Activated CD4-positive, alpha-beta T cell treated with anti-CD3 and anti-CD28 coated beads, Interleukin-2, amount 50 U/mL, for 48 hours (primary cell): ENCODE results near the gene ITPRID1.
"Not testable (repeated sequence)": the region's sequence is repeated elsewhere in the genome, so short reads cannot be mapped to it uniquely, and the experiment has no call there.

Experiments
- DNase-seq, 2 experiments: peaks; one replicate each; pipeline ENCODE4 v3.0.0-alpha.2; 2020

The ITPRID1 gene

DNA sequence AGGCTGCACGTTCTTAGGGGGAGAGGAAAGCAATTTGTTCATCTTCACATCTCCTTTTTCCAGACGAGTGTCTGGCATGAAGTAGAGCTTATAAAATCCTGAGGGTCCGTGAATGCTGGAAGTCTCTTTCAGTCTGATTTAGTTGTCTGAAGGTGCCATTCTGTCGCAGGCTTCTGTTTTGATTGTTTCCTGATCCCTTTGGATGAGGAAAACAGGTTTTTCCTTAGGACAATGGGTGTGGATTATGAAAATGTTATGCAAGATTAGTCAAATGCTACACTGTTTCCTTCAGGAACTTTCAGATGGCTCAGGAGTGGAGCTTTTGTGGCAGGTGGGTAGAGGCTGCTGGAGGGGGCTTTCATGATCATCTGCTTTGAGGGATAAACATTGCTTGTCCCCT lies at the start of gene ITPRID1:
TSS of gene ITPRID1 (plus strand) at position 301 of the 400 bp plus-strand sequence. CDS start 38,935 bp downstream, outside the sequence.
- DNase-seq = no peak

DNA sequence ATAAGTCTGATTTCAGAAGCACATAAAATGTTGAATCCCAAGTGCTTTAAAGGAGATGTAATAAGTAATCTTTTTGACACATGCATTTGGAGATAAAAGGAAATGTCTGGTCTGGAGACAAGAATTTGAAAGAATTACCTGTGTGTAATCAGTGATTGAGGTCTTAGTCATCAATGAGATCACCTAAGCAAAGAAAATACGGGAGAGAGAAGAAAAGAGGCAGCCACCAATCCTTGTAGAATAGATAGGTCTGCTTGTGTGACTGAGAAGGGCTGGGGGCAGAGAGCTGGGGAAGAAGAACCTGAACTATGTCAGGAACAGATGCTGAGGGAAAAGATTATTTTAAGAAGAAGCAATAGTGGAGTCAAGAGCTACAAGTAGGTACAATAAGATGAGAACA lies 49.3 kb upstream of the ITPRID1 start:
- DNase-seq = no peak

DNA sequence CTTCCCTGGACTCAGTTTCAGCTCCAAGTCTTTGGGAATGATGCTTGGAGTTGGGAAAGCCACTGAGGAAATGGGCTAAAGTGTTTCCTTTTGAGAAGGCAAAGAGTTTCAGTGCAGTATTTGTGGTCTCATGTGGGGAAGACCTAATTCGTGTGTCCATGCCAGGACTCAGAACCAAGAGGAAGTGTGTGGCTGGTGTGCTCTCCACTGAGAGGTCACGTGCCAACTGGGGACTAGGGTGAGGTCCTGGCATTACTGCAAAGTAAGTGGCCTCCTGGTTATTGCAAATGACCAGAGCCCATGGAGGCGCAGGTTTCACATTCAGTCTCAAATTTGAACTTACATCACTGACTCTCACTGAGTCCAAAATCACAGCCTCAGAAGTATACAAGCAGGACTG lies 48.6 kb upstream of the ITPRID1 start:
- DNase-seq = no peak

DNA sequence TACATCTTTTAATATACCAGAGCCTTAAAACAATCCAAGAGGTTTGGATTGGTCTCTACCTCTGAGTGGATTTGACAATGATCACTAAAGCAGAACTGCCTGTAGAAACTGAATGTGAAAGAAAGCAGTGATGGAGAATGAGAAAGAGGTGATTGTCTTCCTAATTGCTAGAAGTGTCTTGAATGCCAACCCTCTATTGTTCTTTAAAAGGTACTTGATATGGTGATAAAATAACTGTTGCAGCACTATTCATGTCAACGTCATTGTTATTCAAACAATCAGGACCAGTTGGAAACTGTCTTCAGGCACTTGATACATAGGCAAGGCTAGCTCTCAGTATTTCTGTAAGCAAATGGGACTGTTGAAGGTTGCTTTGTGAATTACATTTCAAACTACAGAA lies 47.9 kb upstream of the ITPRID1 start:
- no peak for DNase-seq

DNA sequence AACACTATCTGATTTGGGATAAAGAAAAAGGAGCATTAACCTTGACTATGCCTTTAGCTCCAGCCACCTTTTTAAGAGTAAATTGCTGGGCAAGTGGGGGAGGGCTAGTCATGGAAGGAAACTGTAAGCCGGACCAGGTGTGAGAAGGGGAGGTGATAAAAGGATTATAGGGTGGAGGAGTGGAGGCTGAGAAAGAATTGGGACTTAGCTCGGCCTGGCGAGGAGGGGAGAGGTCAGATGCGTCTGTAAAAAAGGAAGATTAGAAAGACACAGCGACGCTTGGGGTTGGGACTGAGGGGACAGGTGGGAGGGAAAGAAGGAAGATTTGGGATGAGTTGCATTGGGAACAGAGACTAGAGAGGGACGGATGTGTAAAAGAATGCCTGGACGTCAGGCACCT lies 43.0 kb upstream of the ITPRID1 start:
- DNase-seq = not testable (repeated sequence)

DNA sequence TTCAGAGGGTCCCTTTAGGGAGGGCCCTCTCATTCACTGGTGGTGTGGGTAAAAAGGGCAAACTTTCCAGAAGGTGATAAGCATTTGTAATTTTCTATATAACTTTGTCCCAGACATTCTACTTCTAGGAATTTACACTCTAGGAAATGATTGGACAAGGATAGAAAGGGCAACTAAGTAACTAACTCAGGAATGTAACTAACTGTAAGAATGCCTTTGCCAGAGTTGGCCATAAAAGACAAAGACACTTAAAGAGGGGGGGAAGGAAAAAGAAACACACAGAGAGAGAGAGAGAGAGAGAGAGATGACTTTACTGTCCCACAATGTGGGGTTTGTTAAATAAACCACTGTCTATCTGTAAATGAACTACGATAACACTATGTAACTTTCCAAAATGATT lies 38.5 kb upstream of the ITPRID1 start:
- DNase-seq = no peak

DNA sequence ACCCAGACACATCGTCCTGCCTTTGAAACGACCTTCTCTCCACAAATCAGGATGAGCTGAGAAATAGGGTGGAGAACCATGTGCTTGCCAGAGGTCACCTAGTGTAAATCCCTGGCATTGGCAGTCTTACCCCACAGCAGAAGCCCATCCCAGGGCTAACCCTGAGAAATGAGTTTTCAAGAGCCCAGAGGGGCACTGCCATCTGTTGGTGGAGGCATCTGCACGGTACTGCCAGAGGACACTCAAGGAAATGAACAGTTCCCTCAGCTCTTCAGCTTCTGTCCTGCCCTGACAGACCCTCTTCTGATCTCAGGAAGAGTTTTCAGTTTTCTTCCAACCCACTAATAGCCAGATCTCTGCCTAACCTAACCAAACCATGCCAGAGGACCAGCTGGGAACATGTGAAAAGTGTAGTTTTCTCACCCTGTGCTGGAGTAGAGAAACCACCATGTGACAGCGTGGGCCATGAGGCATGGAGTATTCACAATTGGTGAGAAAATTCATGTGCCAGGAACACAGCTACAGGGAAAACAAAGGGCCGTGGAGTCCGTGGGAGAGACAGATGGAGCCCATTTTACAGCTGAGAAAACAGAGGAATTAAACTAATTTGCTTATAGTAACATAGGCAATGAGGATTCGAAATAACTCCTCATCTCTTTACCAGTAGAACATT lies 37.7 kb upstream of the ITPRID1 start:
- DNase-seq = no peak

DNA sequence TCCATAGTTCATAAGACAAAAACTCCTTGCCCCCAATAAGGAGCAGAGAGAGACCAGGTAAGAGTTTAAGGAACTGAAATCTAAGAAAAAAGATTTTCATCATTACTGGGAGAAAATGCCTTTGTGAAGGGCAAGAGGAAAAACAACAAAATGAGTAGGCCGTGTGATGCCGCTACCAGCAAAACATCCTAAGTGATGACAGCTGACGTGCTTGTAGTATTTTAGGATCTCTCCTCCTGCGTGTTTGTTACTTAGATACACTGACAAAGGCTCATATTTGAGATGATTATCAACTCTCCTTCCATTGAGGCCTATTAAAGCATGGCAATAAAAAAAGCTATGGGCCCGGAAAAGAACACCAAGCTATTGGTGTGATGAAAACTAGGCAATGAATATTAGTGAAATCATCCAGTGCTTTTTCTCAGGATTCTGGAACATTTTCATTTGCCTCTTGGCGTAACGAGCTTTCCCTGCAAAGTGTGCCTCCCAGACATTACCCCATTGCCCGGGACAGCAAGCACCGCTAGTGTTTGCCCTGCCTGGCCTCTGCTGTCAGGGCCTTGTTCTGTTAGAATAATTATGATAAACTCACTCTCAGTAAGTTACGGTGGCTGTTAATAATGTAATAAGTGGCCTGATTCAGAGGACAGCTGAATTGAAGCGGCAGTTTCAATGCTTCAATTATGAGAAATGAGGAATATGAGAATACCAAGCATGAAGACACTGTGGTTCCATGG lies 36.8 kb upstream of the ITPRID1 start:
- DNase-seq = no peak

DNA sequence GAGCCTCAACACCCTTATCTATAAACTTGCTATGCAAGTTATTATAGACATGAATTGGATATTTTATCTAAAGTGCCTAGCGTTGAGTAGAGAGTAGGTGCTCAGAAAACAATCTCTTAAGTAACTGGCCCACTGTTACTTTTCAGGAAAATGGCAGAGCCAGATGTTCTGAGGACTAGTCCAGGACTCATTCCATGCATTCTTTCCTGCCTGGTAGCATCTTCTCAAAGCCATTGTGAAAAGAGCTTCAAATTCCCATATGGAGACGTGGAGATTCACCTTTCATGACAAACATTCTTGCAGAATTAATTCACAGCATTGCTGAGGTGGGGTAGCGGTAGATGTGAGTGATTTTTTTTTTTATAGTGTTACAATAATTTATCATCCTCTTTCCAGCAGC lies 35.9 kb upstream of the ITPRID1 start:
- no peak for DNase-seq

DNA sequence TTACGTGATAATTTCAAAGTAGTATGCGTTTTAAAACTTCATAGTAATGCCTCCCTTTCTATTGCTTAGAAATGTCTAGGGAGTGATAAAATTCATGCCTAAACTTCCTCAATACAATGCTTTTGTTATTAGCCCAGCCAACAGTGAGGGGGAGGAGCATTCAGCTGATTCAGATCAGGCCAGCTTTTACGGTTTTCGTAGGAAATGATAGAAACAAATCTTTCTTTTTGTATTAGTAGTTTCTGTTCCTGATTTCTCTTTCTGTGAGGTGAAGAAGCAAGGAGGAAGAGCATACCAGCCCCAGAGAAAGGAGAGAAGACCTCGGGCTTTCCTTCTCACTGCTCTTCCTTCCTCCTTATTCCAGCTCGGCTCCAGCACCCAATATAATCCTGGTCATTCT lies 35.2 kb upstream of the ITPRID1 start:
- no peak for DNase-seq

DNA sequence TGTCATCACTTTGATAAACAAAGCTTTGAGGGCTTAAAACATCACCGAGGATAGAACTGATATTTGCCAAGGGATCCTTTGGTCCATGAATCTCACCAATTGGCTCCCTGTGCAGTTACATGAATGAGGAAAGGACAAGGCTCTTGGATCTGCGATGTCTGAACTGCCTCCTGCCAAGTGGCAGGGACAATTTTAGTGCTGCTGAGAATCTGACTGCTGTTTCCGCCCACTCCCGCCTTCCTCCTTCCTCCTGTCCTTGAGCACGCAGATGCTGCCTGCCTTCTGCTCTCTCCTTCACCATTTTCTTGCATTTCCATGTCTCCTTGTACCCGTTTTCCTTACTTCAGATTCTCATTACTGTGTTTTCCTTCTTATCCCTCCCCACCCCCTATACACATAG lies 26.8 kb upstream of the ITPRID1 start:
- DNase-seq = no peak

DNA sequence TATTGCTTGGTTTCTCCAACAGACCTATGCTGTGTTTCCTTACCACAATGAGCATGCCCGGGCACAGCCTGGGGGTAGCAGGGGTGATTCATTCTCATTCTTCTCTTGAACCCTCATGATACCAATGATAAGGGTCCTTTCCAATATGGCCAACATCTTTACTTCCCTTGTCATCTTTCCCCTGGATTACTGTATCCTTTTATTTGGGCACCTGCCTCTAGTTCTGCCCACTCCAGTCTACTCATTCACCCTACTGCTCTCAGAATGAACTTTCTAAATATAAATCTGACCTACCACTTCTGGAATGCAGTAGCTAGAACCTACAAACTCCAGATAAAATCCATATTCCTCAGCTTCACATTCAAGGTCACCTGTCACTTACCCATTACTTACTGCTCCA lies 26.4 kb upstream of the ITPRID1 start:
- no peak for DNase-seq

DNA sequence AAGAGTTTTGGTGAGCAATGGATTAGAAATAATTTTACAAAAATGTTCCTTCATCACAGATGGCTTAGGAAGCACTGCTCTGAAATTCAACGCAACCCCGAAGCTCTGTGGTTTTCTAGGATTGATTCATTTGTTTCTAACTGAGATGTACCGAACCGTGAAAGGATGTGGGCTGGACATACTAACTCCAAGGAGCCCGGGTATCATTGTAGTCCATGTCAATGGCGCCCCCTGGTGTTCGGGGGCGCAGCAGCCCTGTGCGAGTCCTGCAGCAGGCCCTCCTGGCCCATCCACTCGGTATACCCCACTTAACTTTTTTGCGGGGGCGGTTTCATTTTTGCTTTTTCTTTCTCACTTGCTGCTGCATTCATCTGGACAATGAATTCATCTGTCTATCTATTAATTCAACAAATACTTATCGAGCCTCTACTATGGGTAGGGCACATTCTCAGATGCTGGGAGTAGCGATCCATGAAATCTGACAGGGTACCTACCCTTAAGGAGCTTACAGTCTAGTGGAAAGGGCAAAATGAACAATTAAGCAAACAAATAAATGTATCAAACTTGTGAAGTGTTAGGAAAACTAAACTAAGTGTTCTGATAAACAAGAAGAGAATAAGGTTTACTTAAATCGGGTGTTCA lies 25.2 kb upstream of the ITPRID1 start:
- peak; percentile 52 to 59 for DNase-seq

DNA sequence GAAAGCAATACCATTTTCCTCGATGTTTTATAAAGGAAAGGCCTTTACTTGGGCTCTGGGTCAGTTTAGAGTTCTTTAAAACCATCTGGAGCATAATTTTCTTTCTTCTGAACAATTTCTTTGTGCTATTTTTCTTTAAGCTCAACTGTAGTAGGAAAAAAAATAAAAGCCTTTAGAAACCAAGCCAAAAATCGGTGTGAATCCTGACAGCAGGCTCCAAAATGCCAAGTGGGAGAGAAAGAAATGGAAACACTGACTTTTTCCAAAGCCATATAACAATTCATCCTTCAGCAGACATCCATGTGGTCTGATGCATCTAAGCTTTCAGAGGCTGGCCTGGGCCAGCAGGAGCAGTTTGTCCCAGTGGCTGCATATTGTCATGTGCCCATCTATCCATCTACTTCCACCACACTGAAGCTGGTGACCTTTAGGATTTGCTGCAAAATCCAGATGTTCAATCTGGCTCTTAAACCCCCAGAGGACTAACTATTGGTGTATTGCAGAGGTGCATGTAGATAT lies 23.0 kb upstream of the ITPRID1 start:
- DNase-seq = no peak

DNA sequence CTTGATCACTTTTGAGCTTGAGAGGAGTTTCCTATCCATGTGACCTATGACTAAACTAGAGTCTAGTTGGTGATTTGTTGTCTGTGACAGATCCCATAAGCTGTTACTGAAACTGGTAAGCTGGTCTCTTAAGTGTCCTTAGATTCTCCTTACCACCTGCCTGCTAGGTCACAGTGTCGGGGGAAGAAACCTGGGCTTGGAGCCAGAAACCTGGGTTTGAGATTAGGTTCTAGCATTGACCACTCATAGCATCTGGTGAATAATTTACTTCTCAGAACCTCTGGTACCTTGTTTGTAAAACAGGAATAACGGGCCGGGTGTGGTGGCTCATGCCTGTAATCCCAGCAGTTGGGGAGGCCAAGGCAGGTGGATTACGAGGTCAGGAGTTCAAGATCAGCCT lies 21.8 kb upstream of the ITPRID1 start:
- DNase-seq = no peak

DNA sequence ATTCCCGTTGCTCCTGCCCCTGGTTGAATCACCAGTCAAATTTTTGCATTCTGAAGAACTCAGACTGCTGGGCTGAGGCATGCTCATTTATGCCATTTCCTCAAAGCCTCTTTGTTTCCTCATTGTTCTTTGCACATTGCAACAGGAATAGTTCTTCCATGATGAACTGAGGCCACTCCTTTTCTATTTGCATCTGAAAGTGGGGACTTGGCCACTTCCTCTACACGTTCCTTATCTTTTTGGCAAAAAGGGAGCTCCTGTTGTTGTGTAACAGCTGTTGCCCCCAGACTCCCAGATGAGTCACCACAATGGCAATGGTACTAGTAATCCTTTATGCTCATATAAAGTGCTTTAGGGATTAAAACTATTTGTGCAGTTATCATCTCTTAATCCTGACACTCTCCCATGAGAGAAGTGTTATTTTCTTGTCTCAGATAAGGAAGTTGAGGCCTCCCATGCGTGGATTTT lies 20.1 kb upstream of the ITPRID1 start:
- no peak for DNase-seq

DNA sequence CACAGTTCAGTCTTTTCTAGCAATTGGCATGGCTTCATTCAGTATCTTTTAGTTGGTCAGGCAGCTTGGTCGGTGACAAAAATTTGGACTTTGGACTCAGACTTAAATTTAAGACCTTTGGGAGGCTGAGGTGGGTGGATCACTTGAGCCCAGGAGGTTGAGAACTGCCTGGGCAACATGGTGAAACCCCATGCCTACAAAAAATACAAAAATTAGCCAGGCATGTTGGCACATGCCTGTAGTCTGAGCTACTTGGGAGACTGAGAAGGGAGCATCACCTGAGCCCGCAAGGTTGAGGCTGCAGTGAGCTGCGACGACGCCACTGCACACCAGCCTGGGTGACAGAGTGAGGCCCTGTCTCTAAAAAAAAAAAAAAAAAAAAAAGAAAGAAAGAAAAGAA lies 19.5 kb upstream of the ITPRID1 start:
- DNase-seq = no peak

DNA sequence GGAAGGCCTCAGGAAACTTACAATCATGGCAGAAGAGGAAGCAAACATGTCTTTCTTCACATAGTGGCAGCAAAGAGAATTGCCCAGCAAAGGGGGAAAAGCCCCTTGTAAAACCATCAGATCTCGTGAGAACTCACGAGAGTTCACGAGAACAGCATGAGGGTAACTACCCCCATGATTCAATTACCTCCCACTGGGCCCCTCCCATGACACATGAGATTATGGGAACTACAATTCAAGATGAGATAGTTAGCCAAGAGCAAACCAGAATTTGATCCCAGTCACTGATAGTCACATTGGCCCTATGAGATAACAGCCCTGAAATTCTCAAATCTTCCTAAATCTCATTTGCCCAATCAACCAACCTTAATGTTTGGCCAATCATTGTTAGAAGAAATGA lies 18.2 kb upstream of the ITPRID1 start:
- no peak for DNase-seq

DNA sequence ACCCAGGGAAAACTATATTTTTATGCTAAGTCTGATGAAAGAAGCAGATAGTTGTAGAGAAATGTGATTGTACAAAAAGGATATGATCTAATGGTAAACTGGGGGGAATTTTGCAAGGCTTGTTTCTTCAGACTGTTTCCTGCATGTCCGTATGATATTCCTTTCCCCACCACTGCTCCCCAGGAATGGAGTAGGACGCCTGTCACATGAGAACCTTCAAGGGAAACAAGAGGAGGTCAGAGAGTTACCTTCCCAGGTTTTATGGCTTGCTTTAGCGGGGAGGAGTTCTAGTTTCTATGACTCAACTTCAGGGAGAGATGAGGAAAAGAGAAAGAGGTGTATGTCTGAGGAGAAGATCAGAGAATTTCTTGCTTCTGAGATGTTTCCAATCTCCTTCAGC lies 16.4 kb upstream of the ITPRID1 start:
- DNase-seq = no peak

DNA sequence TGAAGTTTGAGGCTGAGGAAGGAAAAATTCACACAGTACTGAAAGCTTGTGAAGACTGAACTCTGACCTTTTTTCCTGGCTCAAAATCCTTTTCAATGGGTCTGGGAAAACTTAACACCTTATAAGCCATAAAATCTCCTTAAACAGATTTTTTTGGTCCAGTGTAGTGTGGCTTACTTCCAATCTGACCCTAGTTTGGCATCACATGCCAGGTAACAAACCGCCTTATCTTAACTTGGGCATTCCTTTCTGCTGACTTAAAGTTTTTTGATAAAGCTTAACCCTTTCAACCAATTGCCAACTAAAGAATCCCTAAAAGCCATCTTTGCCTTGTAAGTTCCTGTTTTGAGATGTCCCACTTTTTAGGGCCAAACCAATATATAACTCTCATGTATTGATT lies 13.2 kb upstream of the ITPRID1 start:
- DNase-seq = no peak

DNA sequence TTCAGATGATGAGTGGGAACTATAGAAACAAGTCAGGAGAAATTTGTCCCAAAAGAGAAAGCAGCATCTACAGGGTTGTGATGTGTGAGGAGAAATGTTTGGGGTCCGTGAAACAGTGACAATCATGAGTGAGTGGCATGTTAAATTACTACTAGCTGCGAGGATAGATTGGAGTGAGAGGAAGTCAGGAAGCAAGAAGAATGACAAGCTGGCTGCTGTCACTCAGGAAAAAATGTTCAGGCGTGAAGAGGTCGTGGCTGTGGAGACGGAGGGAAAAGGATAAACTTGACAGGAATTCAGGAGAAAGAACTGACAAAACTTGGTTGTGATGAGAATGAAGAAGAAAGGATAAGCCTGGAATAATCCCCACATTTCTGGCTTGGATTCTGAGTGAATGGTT lies 5.1 kb upstream of the ITPRID1 start:
- no peak for DNase-seq

DNA sequence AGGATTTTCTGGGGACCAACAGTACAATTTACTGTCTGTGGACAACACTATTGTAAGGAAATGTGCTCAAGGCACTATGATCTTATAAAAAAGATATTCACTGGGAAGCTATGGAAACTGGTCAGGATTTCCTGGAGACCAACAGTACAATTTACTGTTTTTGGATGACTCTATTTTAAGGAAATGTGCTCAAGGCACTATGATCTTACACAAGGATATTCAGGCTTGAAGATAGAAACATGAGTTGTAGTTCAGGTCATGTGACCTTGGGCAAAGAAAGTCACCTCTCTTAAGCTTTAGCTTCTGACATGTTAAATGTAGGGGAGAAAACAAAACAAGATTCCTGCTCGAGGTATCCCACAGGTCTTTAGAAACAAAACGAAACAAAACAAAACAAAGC lies 1.7 kb upstream of the ITPRID1 start:
- no peak for DNase-seq

DNA sequence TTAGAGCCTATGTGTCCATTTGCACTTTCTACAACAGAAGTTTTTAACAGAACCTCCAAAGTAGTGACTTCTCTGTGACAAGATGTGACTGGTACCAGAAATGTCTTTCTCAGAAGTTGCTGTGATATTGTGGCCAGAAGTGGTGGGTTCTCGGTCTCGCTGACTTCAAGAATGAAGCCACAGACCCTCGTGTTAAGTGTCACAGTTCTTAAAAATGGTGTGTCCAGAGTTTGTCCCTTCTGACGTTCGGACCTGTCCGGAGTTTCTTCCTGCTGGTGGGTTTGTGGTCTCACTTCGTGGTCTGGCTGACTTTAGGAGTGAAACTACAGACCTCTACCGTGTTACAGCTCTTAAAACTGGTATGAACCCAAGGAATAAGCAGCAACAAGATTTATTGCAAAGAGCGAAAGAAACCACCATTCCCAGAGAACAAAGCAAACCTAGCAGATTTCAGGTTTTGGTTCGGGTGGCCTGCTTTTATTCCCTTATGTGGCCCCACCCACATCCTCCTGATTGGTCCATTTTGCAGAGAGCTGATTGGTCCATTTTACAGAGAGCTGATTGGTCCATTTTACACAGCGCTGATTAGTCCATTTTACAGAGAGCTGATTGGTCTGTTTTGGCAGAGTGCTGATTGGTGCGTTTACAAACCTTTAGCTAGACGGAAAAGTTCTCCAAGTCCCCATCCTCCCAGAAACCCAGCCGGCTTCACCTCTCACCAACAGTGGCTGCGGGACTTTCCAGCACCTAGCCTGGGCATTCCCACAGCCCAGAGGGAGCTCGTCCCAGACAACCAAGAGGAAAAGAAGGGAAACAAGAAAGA lies 3.0 kb downstream of the ITPRID1 start:
- DNase-seq = no peak
